PC-9 (cell line): ENCODE measurements around the gene PLEKHH2. TPM values are rescaled to one million over a fixed set of nuclear protein-coding genes. Genes with fewer than 3 reads are reported as not detected.

Source experiments
- BruUV-seq: library from RNA; stranded (reverse); fragments of 400-500 nt; replicated peaks from 2 replicates; lab custom pipeline; 2021; lab: Mats Ljungman, UMichigan
- CTCF ChIA-PET: fragments of 300-600 bp; sonication (Branson Sonifier 250); formaldehyde crosslinking; loops from one replicate; lab custom pipeline; 2022; ENCODE audit warnings: antibody characterized with exemption; lab: Charles Lee
- POLR2A ChIA-PET: fragments of 300-600 bp; sonication (Branson Sonifier 250); formaldehyde crosslinking; loops from one replicate; lab custom pipeline; 2022; ENCODE audit warnings: antibody characterized with exemption; ENCODE audit not compliant: unreplicated experiment; lab: Charles Lee
- DNase-seq, 2 experiments: peaks; one replicate each; pipeline versions ENCODE4 v3.0.0 to v3.0.0-alpha.2; 2015 to 2022; ENCODE audit warnings: mixed read lengths in 1 of 2
- H2AFZ ChIP-seq: fragments of 200-600 bp; sonication (generic); 2 replicates; pipeline ENCODE4 v1.8.1; 2017; ENCODE audit warnings: antibody characterized with exemption
- H3F3A ChIP-seq: fragments of 200-600 bp; sonication (generic); 2 replicates; pipeline ENCODE4 v1.8.1; 2017; ENCODE audit warnings: antibody characterized with exemption, mild to moderate bottlenecking, low read depth; ENCODE audit not compliant: insufficient read depth
- H3K27ac ChIP-seq: fragments of 200-600 bp; sonication (generic); 2 replicates; pipeline ENCODE4 v1.6.1; 2016; ENCODE audit warnings: mixed run types
- H3K27me3 ChIP-seq: fragments of 200-600 bp; sonication (generic); 2 replicates; pipeline ENCODE4 v1.6.1; 2016; ENCODE audit warnings: low read depth, mixed run types; ENCODE audit not compliant: insufficient read depth
- H3K36me3 ChIP-seq: fragments of 200-600 bp; sonication (generic); 2 replicates; pipeline ENCODE4 v1.6.1; 2016; ENCODE audit warnings: low read depth, mixed run types
- H3K4me1 ChIP-seq: fragments of 200-600 bp; sonication (generic); replicated peaks from 2 replicates; pipeline ENCODE4 v1.6.1; 2016; ENCODE audit warnings: mixed run types; ENCODE audit not compliant: insufficient read depth
- H3K4me2 ChIP-seq: fragments of 200-600 bp; sonication (generic); 2 replicates; pipeline ENCODE4 v1.6.1; 2017; ENCODE audit warnings: mixed run types
- H3K4me3 ChIP-seq: fragments of 200-600 bp; sonication (generic); 2 replicates; pipeline ENCODE4 v1.6.1; 2016; ENCODE audit warnings: mixed run types
- H3K79me2 ChIP-seq: fragments of 200-600 bp; sonication (generic); 2 replicates; pipeline ENCODE4 v1.6.1; 2017; ENCODE audit warnings: low read depth, mixed run types
- H3K9me2 ChIP-seq: fragments of 200-600 bp; sonication (generic); 2 replicates; pipeline ENCODE4 v1.8.1; 2017; ENCODE audit warnings: mild to moderate bottlenecking; ENCODE audit not compliant: insufficient read depth
- H3K9me3 ChIP-seq: fragments of 200-600 bp; sonication (generic); 2 replicates; pipeline ENCODE4 v1.8.1; 2016; ENCODE audit warnings: low read depth; ENCODE audit not compliant: insufficient read depth
- H4K20me1 ChIP-seq: fragments of 200-600 bp; sonication (generic); 2 replicates; pipeline ENCODE4 v1.8.1; 2017; ENCODE audit not compliant: insufficient read depth
- EZH2 ChIP-seq: fragments of 200-600 bp; sonication (generic); IDR thresholded peaks from 2 replicates; pipeline ENCODE4 v1.8.0; 2017; ENCODE audit warnings: antibody characterized with exemption, low read depth
- intact Hi-C: fragments of 100-400 bp; cut with micrococcal nuclease; formaldehyde crosslinking; loops from one replicate; pipeline ENCODE4 v1.10.0; 2022; ENCODE audit not compliant: unreplicated experiment
- total RNA-seq: library from RNA; stranded (reverse); gene quantifications from 2 replicates; pipeline ENCODE4 v1.2.3, GENCODE V29; 2021
- TF ChIP-seq, protein P1 (sequence below): fragments of 200-600 bp; sonication (generic); conservative IDR thresholded peaks from 2 replicates; pipeline ENCODE4 v1.6.1; 2017; ENCODE audit warnings: mixed run types, antibody characterized with exemption, mild to moderate bottlenecking, moderate library complexity

The PLEKHH2 gene
- total RNA-seq, 1 experiment from 2014 or later: 1.6 TPM

DNA sequence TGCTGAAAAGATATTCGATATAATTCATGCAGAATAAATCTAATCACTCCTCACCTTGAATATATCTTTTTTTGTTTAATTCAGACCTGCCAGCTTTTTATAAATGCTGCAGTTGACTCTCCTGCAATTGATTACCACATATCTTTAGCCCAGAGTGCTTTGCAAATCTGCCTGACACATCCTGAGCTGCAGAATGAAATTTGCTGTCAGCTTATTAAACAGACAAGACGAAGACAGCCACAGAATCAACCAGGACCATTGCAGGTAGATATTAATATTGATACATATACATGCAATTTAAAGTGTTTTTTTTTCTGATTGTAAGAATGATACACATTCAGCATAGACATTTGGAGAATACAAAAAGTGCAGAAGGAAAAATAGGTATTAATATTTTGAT, 101.2 kb downstream of the PLEKHH2 start:
- DNase-seq: no peak
- Histone ChIP-seq H3K79me2 (no peaks in the 10 kb centered on the region), H3K36me3 (no peaks in the 10 kb centered on the region), H3K4me2 (no peak overlapping the region), H3K4me3 (no peak overlapping the region), H3K4me1 (no peaks in the 10 kb centered on the region), H2AFZ (no peak overlapping the region), H3K9me3 (no peaks in the 10 kb centered on the region), H3F3A (no peaks in the 10 kb centered on the region), H3K27ac (no peak overlapping the region), H4K20me1 (no peaks in the 10 kb centered on the region), H3K27me3 (no peaks in the 10 kb centered on the region), H3K9me2 (no peaks in the 10 kb centered on the region)
- POLR2A ChIA-PET: interaction anchor here (0.6 kb wide), 1 partner anchor 92 kb away, joined by 3 read pairs; no protein-coding TSS in a partner anchor
- intact Hi-C loops: no loop called here
- CTCF ChIA-PET: interaction anchor here (0.6 kb wide), 1 partner anchor 33 kb away, joined by 10 read pairs; no protein-coding TSS in a partner anchor
- BruUV-seq: no TSS peak
- TF ChIP-seq EZH2: no peak
- TF ChIP-seq, protein P1, sequence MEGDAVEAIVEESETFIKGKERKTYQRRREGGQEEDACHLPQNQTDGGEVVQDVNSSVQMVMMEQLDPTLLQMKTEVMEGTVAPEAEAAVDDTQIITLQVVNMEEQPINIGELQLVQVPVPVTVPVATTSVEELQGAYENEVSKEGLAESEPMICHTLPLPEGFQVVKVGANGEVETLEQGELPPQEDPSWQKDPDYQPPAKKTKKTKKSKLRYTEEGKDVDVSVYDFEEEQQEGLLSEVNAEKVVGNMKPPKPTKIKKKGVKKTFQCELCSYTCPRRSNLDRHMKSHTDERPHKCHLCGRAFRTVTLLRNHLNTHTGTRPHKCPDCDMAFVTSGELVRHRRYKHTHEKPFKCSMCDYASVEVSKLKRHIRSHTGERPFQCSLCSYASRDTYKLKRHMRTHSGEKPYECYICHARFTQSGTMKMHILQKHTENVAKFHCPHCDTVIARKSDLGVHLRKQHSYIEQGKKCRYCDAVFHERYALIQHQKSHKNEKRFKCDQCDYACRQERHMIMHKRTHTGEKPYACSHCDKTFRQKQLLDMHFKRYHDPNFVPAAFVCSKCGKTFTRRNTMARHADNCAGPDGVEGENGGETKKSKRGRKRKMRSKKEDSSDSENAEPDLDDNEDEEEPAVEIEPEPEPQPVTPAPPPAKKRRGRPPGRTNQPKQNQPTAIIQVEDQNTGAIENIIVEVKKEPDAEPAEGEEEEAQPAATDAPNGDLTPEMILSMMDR: no peak

DNA sequence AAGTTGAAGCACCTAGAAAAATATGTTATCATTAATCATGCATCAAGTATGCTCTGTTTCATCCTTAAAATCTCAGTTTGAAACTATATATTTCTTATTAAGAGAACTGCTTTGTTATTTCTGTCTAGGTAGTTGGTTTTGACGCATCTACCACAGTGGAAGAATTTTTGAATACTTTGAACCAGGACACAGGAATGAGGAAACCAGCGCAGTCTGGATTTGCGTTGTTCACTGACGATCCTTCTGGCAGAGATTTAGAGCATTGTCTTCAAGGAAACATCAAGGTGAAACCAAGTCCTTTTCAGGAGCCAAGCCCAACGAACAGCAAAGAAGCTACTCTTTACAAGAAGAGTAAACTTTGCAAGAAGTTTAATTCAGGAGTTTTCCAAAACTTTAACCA, 106.6 kb downstream of the PLEKHH2 start:
- no peak for TF ChIP-seq EZH2
- TF ChIP-seq, protein P1: no peak
- Histone ChIP-seq H3K4me3 (no peak overlapping the region), H3K27me3 (no peaks in the 10 kb centered on the region), H3F3A (no peaks in the 10 kb centered on the region), H3K36me3 (no peaks in the 10 kb centered on the region), H3K9me3 (no peaks in the 10 kb centered on the region), H3K79me2 (no peaks in the 10 kb centered on the region), H3K4me1 (no peaks in the 10 kb centered on the region), H3K4me2 (no peak overlapping the region), H3K9me2 (no peaks in the 10 kb centered on the region), H2AFZ (no peak overlapping the region), H3K27ac (no peak overlapping the region), H4K20me1 (no peaks in the 10 kb centered on the region)
- ChIA-PET CTCF (no interaction called here), POLR2A (no interaction called here)
- intact Hi-C loops: no loop called here
- DNase-seq: no peak
- BruUV-seq: no TSS peak

GRCh38 chr2:43745457-43745856, 108.4 kb downstream of the PLEKHH2 start:
- Histone ChIP-seq H4K20me1 (no peaks in the 10 kb centered on the region), H3K4me3 (no peak overlapping the region), H2AFZ (no peak overlapping the region), H3F3A (no peaks in the 10 kb centered on the region), H3K27ac (no peak overlapping the region), H3K4me1 (no peaks in the 10 kb centered on the region), H3K36me3 (no peaks in the 10 kb centered on the region), H3K9me3 (no peaks in the 10 kb centered on the region), H3K4me2 (no peak overlapping the region), H3K27me3 (no peaks in the 10 kb centered on the region), H3K79me2 (no peaks in the 10 kb centered on the region), H3K9me2 (no peaks in the 10 kb centered on the region)
- ChIA-PET CTCF (no interaction called here), POLR2A (interaction anchor here (0.5 kb wide), 1 partner anchor 1683 kb away, joined by 3 read pairs; no protein-coding TSS in a partner anchor)
- no peak for DNase-seq
- TF ChIP-seq, protein P1: no peak
- intact Hi-C loops: no loop called here
- BruUV-seq: no TSS peak
